ENCODE measurements around the gene RING1. TPM values are rescaled to one million over a fixed set of nuclear protein-coding genes. Genes with fewer than 3 reads are reported as not detected.

RING1 gene
- total and polyA plus RNA-seq, 2 experiments from 2014 or later: 12.7 to 35.8 TPM

DNA sequence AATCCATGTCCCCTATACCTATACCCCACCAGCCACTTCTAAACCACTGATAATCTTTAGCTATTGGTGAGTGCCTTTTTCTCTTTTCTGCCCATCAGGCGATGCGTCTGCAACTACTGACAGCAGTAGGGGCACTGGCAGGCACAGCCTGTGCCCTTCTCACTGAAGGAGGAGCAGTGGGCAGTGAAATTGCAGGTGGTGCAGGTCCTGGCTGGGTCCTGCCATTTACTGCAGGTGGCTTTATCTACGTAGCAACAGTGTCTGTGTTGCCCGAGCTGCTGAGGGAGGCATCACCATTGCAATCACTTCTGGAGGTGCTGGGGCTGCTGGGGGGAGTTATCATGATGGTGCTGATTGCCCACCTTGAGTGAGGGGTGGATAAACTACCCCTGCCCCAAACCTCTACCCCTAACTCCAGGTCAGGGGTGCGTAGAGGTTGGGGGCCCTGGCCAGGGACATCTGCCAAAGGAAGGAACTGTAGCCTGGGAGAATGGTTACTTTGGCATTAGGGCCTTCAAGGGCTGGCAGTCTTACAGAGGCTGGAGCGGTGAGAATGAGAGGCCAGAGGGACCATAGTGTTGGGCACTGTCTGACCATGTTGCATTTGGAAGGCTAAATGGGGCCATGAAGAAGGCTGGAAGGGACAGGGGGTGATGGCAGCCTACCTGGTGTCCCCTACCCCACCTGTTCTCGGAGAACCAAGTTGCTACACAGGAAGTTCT is 4.7 kb upstream of the RING1 start:
- H4K20me1 ChIP-seq (ENCODE audit: insufficient read depth): no peaks in the 10 kb centered on the region
- no peaks in the 10 kb centered on the region for H3K27me3 ChIP-seq (replicated peaks; ENCODE audit: insufficient read depth)
- no peaks in the 10 kb centered on the region for H3K9me3 ChIP-seq (ENCODE audit: low read depth)
- 93 to 94% methylated on average over 7 of the region's 7 CpGs for WGBS, 2 experiments (ENCODE audit: low coverage in 1 of 2, low lambda C conversion rate in 2 of 2, missing lambda C conversion rate in 2 of 2)
- in situ Hi-C loops (cut with MboI): no loop called here
- H3K4me3 ChIP-seq: peak overlapping the region; percentile 87; the same call in 1 of the 2 replicates
- peaks cover 40% of the 10 kb centered on the region for H3F3A ChIP-seq (ENCODE audit: insufficient read depth)
- peak overlapping the region; percentile 97 for H3K4me2 ChIP-seq (ENCODE audit: unreplicated experiment)
- peaks cover 7% of the 10 kb centered on the region for H3K36me3 ChIP-seq (ENCODE audit: low read depth)
- TF ChIP-seq EZH2 (IDR thresholded peaks at IDR 0.05; ENCODE audit: insufficient read depth, poor library complexity, severe bottlenecking) (no peak), EZH2phosphoT487 (IDR thresholded peaks at IDR 0.05; ENCODE audit: insufficient read depth, low read depth) (no peak)
- peaks cover 43% of the 10 kb centered on the region for H3K4me1 ChIP-seq (ENCODE audit: insufficient read depth)
- no peak for DNase-seq
- H3K27ac ChIP-seq: peak overlapping the region; percentile 92; the same call in 1 of the 2 replicates
- peaks cover 58% of the 10 kb centered on the region for H3K79me2 ChIP-seq (ENCODE audit: insufficient read depth)
- no peak overlapping the region for H2AFZ ChIP-seq
- H3K9me2 ChIP-seq (ENCODE audit: insufficient read depth): no peaks in the 10 kb centered on the region
- H3K9ac ChIP-seq: peak overlapping the region; percentile 88; the same call in 1 of the 2 replicates

GRCh38 chr6:33204165-33204414 is 4.2 kb upstream of the RING1 start:
- peaks cover 58% of the 10 kb centered on the region for H3K79me2 ChIP-seq (ENCODE audit: insufficient read depth)

DNA sequence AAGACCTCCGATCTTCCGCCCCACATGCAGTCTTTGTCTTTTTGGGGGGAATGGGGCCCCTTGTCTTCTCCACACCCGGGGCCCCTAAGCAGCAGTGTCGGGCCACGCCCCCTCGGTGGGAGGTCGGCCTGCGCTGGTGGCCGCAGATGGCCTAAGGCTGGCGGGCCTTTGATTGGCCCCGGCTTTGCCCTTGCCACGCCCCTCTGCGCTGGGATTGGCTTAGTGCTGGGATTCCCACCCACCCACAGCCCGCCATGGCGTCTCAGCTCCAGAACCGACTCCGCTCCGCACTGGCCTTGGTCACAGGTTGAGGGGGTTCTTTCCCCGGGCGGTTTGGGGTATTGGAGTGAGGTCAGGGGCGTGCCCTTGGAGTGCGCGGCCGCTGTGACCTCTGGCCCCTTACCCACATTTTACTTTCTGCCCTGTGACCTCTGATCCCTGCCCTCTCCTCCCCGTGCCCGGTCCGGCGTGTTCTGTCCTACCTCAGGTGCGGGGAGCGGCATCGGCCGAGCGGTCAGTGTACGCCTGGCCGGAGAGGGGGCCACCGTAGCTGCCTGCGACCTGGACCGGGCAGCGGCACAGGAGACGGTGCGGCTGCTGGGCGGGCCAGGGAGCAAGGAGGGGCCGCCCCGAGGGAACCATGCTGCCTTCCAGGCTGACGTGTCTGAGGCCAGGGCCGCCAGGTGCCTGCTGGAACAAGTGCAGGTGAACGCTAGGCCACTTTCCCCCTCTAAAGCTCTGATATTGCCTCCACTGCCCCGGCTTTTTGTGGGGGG is 3.7 kb upstream of the RING1 start, which contains the start of gene HSD17B8:
HSD17B8 (plus strand) TSS at position 241 of the 776 bp plus-strand sequence; CDS start at position 255, 14 bp downstream.
- TF ChIP-seq EZH2 (IDR thresholded peaks at IDR 0.05; ENCODE audit: insufficient read depth, poor library complexity, severe bottlenecking) (no peak), EZH2phosphoT487 (IDR thresholded peaks at IDR 0.05; ENCODE audit: insufficient read depth, low read depth) (no peak)
- Histone ChIP-seq H3K79me2 (ENCODE audit: insufficient read depth) (peaks cover 53% of the 10 kb centered on the region), H3K9me3 (ENCODE audit: low read depth) (no peaks in the 10 kb centered on the region), H3K27me3 (replicated peaks; ENCODE audit: insufficient read depth) (no peaks in the 10 kb centered on the region), H3K9ac (peak within 1 kb of the TSS; percentile 88), H3K27ac (peak within 1 kb of the TSS; percentile 92), H3K4me1 (ENCODE audit: insufficient read depth) (peaks cover 43% of the 10 kb centered on the region), H2AFZ (peak within 1 kb of the TSS; percentile 44; the same call in 1 of the 2 replicates), H3K4me3 (peak within 1 kb of the TSS; percentile 87), H3F3A (ENCODE audit: insufficient read depth) (peaks cover 44% of the 10 kb centered on the region), H3K36me3 (ENCODE audit: low read depth) (peaks cover 7% of the 10 kb centered on the region), H3K9me2 (ENCODE audit: insufficient read depth) (no peaks in the 10 kb centered on the region), H4K20me1 (ENCODE audit: insufficient read depth) (no peaks in the 10 kb centered on the region), H3K4me2 (ENCODE audit: unreplicated experiment) (peak within 1 kb of the TSS; percentile 97)
- in situ Hi-C loops (cut with MboI): no loop called here
- 1 to 3% methylated on average over 46 to 47 of the region's 48 CpGs for WGBS, 2 experiments (ENCODE audit: low coverage in 1 of 2, low lambda C conversion rate in 2 of 2, missing lambda C conversion rate in 2 of 2)
- DNase-seq: peak; percentile 97

More at GRCh38 chr6:33204165-33204414, 4.2 kb upstream of the RING1 start:
- Histone ChIP-seq H3K4me3 (peak overlapping the region; percentile 87; the same call in 1 of the 2 replicates), H3K27ac (peak overlapping the region; percentile 92; the same call in 1 of the 2 replicates), H3K9ac (peak overlapping the region; percentile 88; the same call in 1 of the 2 replicates), H3K9me3 (ENCODE audit: low read depth) (no peaks in the 10 kb centered on the region), H3F3A (ENCODE audit: insufficient read depth) (peaks cover 42% of the 10 kb centered on the region), H3K36me3 (ENCODE audit: low read depth) (peaks cover 7% of the 10 kb centered on the region), H4K20me1 (ENCODE audit: insufficient read depth) (no peaks in the 10 kb centered on the region), H3K27me3 (replicated peaks; ENCODE audit: insufficient read depth) (no peaks in the 10 kb centered on the region), H2AFZ (no peak overlapping the region), H3K4me2 (ENCODE audit: unreplicated experiment) (peak overlapping the region; percentile 97), H3K9me2 (ENCODE audit: insufficient read depth) (no peaks in the 10 kb centered on the region), H3K4me1 (ENCODE audit: insufficient read depth) (peaks cover 43% of the 10 kb centered on the region)
- in situ Hi-C loops (cut with MboI): no loop called here
- 0 to 2% methylated on average over 3 to 4 of the region's 4 CpGs for WGBS, 2 experiments (ENCODE audit: low coverage in 1 of 2, low lambda C conversion rate in 2 of 2, missing lambda C conversion rate in 2 of 2)
- no peak for TF ChIP-seq EZH2 (IDR thresholded peaks at IDR 0.05; ENCODE audit: insufficient read depth, poor library complexity, severe bottlenecking)
- TF ChIP-seq EZH2phosphoT487 (IDR thresholded peaks at IDR 0.05; ENCODE audit: insufficient read depth, low read depth): no peak
- DNase-seq: no peak

DNA sequence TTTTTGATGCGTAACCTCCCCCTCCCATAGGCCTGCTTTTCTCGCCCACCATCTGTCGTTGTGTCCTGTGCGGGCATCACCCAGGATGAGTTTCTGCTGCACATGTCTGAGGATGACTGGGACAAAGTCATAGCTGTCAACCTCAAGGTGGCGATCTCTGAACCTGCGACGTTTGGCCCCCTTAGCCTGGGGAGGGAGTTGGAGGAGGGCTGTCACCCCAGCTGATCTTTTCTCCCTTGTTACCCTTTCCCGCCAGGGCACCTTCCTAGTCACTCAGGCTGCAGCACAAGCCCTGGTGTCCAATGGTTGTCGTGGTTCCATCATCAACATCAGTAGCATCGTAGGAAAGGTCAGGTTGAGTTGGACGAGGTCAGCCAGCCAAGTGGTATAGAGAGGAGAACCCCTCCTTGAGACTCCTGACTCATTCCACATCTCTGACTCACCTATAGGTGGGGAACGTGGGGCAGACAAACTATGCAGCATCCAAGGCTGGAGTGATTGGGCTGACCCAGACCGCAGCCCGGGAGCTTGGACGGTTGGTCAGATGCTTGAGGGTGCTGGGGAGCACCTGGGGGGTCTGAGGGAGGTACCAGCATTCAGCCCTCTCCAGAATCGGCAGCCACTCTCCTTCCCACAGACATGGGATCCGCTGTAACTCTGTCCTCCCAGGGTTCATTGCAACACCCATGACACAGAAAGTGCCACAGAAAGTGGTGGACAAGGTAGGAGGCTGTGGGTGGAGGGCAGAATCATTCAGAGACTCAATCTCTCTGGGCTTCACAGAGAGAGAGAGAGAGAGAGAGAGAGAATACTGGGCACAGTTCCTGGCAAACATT is 2.9 kb upstream of the RING1 start:
- no peaks in the 10 kb centered on the region for H3K9me2 ChIP-seq (ENCODE audit: insufficient read depth)
- peak overlapping the region; percentile 97 for H3K4me2 ChIP-seq (ENCODE audit: unreplicated experiment)
- H3K4me3 ChIP-seq: peak overlapping the region; percentile 87
- TF ChIP-seq EZH2phosphoT487 (IDR thresholded peaks at IDR 0.05; ENCODE audit: insufficient read depth, low read depth) (no peak), EZH2 (IDR thresholded peaks at IDR 0.05; ENCODE audit: insufficient read depth, poor library complexity, severe bottlenecking) (no peak)
- H3K79me2 ChIP-seq (ENCODE audit: insufficient read depth): peaks cover 45% of the 10 kb centered on the region
- DNase-seq: peak; percentile 67
- H3K36me3 ChIP-seq (ENCODE audit: low read depth): peaks cover 10% of the 10 kb centered on the region
- H3K9ac ChIP-seq: peak overlapping the region; percentile 100
- H2AFZ ChIP-seq: no peak overlapping the region
- peak overlapping the region; percentile 92 for H3K27ac ChIP-seq
- H3F3A ChIP-seq (ENCODE audit: insufficient read depth): peaks cover 44% of the 10 kb centered on the region
- in situ Hi-C loops (cut with MboI): no loop called here
- H3K27me3 ChIP-seq (replicated peaks; ENCODE audit: insufficient read depth): no peaks in the 10 kb centered on the region
- no peaks in the 10 kb centered on the region for H3K9me3 ChIP-seq (ENCODE audit: low read depth)
- no peaks in the 10 kb centered on the region for H4K20me1 ChIP-seq (ENCODE audit: insufficient read depth)
- peaks cover 43% of the 10 kb centered on the region for H3K4me1 ChIP-seq (ENCODE audit: insufficient read depth)
- 53 to 54% methylated on average over 17 of the region's 17 CpGs for WGBS, 2 experiments (ENCODE audit: low coverage in 1 of 2, low lambda C conversion rate in 2 of 2, missing lambda C conversion rate in 2 of 2)
